NB4 (cell line): Measurements from ENCODE around the gene IGSF23.
"Not testable (repeated sequence)": the region's sequence is repeated elsewhere in the genome, so short reads cannot be mapped to it uniquely, and the experiment has no call there.

Experiments used
- DNase-seq: peaks from one replicate; pipeline ENCODE4 v3.0.0; 2010; ENCODE audit warnings: low read depth
- H3K4me3 ChIP-seq: one replicate; pipeline ENCODE4 v1.5.1; 2011; ENCODE audit warnings: mild to moderate bottlenecking, low read depth, low read length, moderate library complexity
- MYC ChIP-seq: IDR thresholded peaks from 2 replicates; pipeline ENCODE4 v1.6.1; 2011; ENCODE audit warnings: low read depth, low read length
- POLR2A ChIP-seq: IDR thresholded peaks from 2 replicates; pipeline ENCODE4 v1.6.1; 2011; ENCODE audit warnings: mild to moderate bottlenecking; ENCODE audit not compliant: insufficient read length; ENCODE audit errors: extremely low read depth
- TF ChIP-seq, protein P1 (sequence below): IDR thresholded peaks from 2 replicates; pipeline ENCODE4 v1.6.1; 2011; ENCODE audit warnings: low read depth, low read length
- TF ChIP-seq, protein P2 (sequence below): IDR thresholded peaks from one replicate; pipeline ENCODE4 v1.5.1; 2012; ENCODE audit warnings: low read depth, low read length

Gene IGSF23

DNA sequence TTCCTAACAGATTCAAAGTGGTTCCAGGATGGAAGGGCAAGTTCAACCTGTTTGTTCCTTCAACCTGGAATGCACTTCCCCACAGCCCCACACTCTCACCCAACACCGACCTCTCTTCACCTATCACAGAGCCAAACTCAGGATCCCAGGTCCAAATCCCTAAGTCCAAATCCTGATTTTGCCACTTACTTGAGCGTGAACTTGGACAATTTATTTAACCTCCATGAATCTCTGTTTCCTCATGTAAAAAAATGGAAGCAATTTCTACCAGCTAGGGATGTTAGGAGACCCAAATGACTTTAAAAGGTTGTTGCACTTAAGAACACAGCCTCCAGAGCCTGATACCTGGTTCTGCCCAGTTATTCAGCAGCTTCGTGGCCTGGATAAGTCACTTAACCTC is 5.4 kb upstream of the IGSF23 start:
- H3K4me3 ChIP-seq, result no peak overlapping the region
- no peak for DNase-seq
- TF ChIP-seq, protein P1, sequence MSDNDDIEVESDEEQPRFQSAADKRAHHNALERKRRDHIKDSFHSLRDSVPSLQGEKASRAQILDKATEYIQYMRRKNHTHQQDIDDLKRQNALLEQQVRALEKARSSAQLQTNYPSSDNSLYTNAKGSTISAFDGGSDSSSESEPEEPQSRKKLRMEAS, result no peak
- TF ChIP-seq POLR2A (no peak), MYC (no peak)
- TF ChIP-seq, protein P2, sequence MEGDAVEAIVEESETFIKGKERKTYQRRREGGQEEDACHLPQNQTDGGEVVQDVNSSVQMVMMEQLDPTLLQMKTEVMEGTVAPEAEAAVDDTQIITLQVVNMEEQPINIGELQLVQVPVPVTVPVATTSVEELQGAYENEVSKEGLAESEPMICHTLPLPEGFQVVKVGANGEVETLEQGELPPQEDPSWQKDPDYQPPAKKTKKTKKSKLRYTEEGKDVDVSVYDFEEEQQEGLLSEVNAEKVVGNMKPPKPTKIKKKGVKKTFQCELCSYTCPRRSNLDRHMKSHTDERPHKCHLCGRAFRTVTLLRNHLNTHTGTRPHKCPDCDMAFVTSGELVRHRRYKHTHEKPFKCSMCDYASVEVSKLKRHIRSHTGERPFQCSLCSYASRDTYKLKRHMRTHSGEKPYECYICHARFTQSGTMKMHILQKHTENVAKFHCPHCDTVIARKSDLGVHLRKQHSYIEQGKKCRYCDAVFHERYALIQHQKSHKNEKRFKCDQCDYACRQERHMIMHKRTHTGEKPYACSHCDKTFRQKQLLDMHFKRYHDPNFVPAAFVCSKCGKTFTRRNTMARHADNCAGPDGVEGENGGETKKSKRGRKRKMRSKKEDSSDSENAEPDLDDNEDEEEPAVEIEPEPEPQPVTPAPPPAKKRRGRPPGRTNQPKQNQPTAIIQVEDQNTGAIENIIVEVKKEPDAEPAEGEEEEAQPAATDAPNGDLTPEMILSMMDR, result no peak

DNA sequence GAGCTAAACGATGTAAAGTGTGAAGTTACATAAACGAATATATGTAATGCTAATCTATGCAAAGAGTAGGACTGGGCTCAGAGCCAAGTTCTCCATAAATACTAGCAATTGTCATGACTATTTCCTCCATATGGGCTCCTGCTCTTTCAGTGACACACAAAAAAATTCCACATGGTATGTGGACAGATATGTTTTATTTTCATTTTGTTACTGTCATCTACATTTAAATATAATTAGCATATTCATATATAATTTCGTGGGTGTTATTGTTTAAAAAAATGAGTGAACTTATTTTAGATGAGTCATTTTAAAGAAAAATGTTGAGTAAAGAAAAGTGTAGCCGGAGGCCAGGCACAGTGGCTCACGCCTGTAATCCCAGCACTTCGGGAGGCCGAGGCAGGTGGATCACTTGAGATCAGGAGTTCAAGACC is 5.0 kb upstream of the IGSF23 start:
- TF ChIP-seq POLR2A (no peak), MYC (no peak)
- TF ChIP-seq, protein P1, result no peak
- TF ChIP-seq, protein P2, result no peak
- no peak for DNase-seq
- H3K4me3 ChIP-seq, result no peak overlapping the region

DNA sequence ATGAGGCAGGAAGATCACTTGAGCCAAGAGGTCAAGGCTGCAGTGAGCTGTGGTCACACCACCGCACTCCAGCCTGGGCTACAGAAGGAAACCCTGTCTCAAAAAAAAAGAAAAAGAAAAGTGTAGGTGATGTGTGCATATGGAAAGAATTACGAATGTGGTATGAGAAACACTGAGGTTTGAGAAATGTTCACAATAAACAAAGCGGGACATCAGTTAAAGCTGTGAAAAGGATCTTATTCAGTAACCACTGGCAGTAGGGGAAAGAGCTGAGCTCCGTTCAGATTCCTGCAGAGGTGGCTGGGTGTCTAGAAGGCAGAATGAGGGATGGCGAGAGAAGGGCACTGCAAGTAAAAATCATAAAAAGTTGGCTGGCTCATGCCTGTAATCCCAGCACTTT is 4.1 kb upstream of the IGSF23 start:
- TF ChIP-seq, protein P2, result no peak
- DNase-seq, result no peak
- no peak overlapping the region for H3K4me3 ChIP-seq

DNA sequence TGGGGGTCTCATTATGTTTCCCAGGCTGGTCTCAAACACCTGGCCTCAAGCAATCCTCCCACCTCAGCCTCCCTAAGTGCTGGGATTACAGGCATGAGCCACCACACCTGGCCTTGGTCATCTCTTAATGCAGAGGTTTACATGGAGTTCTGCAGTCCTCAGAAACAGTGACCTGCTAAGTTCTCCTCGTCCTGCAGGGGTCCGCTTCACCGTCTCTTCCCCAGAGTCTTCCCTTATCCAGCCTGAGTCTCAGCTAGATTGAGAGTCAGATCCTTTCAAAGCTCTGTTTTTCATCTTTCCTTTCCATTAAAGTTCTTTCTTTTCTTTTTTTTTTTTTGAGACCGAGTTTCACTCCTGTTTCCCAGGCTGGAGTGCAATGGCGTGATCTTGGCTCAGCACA is 2.9 kb upstream of the IGSF23 start:
- TF ChIP-seq, protein P2, result peak; percentile 44
- peak; percentile 54 for DNase-seq
- not testable (repeated sequence) for H3K4me3 ChIP-seq

DNA sequence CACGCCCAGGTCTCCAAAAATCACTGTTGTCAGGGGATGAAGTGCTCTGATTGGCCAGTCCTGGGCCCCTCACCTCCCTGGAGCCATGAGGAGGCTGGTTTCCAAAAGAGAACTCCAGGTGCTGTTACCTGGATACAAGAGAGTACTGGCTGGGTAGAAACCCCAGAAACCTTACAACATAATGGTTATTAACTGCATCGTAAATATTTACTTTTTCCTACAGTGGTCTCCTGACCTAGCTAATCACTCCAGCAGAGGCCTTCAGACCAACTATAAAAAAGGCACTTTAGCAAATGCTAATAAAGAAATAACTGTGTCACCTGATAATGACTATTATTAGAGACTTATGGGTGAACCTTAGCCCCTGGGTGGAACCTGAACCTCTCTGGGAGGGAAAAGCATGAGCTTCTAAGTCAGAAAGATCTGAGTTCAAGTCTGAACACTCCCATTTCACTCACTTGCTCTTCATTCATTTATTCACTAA is 1.5 kb upstream of the IGSF23 start:
- TF ChIP-seq MYC, result no peak
- TF ChIP-seq, protein P1, result no peak
- TF ChIP-seq, protein P2, result no peak
- no peak overlapping the region for H3K4me3 ChIP-seq
- DNase-seq, result no peak

DNA sequence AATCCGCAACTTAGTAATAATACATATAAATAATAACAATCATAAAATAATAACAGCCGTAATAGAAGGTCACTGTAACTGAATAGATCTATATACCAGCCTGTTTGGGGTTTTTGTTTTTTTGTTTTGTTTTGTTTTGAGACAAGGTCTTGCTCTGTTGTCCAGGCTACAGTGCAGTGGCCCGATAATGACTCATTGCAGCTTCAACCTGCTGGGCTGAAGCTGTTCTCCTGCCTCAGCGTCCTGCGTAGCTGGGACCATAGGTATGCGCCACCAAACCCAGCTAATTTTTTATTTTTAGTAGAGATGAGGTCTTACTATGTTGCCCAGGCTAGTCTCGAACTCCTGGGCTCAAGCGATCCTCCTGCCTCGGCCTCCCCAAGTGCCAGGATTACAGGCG is 950 bp downstream of the IGSF23 start:
- H3K4me3 ChIP-seq, result no peak overlapping the region
- TF ChIP-seq, protein P1, result no peak
- TF ChIP-seq MYC (no peak), POLR2A (no peak)
- TF ChIP-seq, protein P2, result no peak
- no peak for DNase-seq
